MM.1S (cell line): ENCODE data around the gene EVA1A.

Source experiments
- EZH2 ChIP-seq: fragments of 300-600 bp; sonication (generic); optimal IDR thresholded peaks from 2 replicates; pipeline ENCODE3; 2017; ENCODE audit warnings: low read depth, mild to moderate bottlenecking, antibody characterized with exemption, low read length, mixed read lengths
- TF ChIP-seq, protein P1 (sequence below): fragments of 300-600 bp; sonication (generic); IDR thresholded peaks from 2 replicates; pipeline ENCODE4 v1.5.1; 2016; ENCODE audit warnings: antibody characterized with exemption, low read length, mixed read lengths

DNA sequence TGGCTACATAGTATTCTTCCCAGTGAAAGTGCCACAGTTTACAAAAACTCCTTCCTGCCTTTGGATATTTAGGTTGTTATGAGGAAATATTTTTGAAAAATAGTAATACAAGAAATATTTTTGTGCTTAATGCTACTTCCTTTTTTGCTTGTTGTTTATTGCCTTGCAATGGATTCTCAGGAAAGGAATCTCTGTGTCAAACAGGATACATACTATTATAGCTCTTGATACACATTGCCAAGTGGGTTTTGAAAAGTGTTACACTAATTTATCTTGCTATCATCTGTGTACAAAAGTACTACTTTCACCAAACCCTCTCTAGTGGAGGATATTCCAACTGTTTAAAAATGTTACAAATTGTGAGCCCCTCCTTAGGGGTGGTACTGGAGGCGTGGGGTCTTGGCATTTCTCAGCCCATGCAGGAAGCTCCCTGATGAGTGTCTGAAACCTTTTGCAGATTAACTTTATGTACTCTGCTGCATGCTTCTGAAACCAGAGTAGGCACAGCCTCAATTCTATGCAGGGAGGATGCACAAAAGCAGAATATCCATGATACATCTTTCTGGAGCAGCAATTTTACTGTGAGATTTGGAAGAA, 54.5 kb downstream of the EVA1A start:
- TF ChIP-seq, protein P1, sequence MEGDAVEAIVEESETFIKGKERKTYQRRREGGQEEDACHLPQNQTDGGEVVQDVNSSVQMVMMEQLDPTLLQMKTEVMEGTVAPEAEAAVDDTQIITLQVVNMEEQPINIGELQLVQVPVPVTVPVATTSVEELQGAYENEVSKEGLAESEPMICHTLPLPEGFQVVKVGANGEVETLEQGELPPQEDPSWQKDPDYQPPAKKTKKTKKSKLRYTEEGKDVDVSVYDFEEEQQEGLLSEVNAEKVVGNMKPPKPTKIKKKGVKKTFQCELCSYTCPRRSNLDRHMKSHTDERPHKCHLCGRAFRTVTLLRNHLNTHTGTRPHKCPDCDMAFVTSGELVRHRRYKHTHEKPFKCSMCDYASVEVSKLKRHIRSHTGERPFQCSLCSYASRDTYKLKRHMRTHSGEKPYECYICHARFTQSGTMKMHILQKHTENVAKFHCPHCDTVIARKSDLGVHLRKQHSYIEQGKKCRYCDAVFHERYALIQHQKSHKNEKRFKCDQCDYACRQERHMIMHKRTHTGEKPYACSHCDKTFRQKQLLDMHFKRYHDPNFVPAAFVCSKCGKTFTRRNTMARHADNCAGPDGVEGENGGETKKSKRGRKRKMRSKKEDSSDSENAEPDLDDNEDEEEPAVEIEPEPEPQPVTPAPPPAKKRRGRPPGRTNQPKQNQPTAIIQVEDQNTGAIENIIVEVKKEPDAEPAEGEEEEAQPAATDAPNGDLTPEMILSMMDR: no peak
- no peak for TF ChIP-seq EZH2
